Esophagus squamous epithelium (tissue), 4 donors: ENCODE data around the gene PRMT2.
A peak's percentile ranks its signal among the peaks of the same experiment; 100 is the strongest.

Experiments used
- CTCF ChIP-seq, 6 experiments: fragments of 450-650 bp in 4 of 6; fragments of 200-600 bp in 2 of 6; sonication (generic) in 2 of 6; IDR thresholded peaks; one replicate each; pipeline ENCODE4 v1.5.1; 2016 to 2019; ENCODE audit warnings: antibody characterized with exemption in 6 of 6, mild to moderate bottlenecking in 4 of 6, moderate library complexity in 4 of 6
- POLR2A ChIP-seq, 4 donors: fragments of 450-650 bp; IDR thresholded peaks; one replicate each; pipeline ENCODE4 v1.6.1; 2017; ENCODE audit warnings: antibody characterized with exemption in 4 of 4, mild to moderate bottlenecking in 4 of 4, moderate library complexity in 3 of 4

GRCh38 chr21:46639489-46640386, 4.3 kb downstream of the PRMT2 start:
- TF ChIP-seq CTCF (IDR thresholded peaks at IDR 0.05): peak in 5 of 6 experiments; percentile 8 to 59 (median 50)
- no peak for TF ChIP-seq POLR2A (IDR thresholded peaks at IDR 0.05)
